HG03469 (cell line): ENCODE results near the gene CCNF.
"Not testable (repeated sequence)": the region's sequence is repeated elsewhere in the genome, so short reads cannot be mapped to it uniquely, and the experiment has no call there.

Experiments
- ATAC-seq: cut with Tn5 transposase; IDR thresholded peaks from one replicate; pipeline ENCODE4 v1.9.1; 2021; ENCODE audit warnings: mild to moderate bottlenecking, moderate library complexity, moderate number of reproducible peaks; ENCODE audit not compliant: unreplicated experiment

The CCNF gene

DNA sequence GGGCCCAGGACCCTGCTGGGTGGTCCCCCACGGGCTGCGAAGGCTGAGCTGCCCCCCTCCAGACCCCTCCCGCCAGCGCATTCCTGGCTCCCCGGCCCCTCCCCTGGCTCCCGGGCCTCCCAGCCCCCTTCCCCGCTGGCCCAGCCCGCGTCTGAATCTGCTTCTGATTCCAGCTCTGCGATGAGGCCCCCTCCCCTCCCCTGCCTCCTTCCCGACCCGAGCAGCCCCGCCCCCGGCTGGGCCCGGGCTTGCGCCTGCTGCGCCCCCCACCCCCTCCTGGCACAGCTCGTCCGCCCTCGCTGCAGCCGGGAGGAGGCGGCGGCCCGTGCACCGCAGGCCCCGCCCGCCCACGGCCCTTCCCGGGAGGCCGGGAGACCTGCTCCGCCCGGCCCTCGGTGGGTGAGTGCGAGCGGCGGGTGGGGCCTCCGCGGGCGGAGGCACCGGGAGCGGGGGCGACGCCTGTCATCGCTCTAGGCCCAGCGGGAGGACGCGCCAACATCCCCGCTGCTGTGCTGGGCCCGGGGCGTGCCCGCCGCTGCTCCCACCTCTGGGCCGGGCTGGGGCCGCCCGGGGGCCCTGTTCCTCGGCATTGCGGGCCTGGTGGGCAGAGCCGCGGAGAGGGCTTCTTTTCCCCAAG lies 41.9 kb downstream of the CCNF start, which contains the start of gene NTN3:
Gene NTN3, plus strand, starts transcription at position 282 of the 637 bp plus-strand sequence. CDS start 405 bp downstream, outside the sequence.
- no peak for ATAC-seq

GRCh38 chr16:2471653-2472487 lies 42.6 kb downstream of the CCNF start:
- ATAC-seq, result no peak

- no peak for ATAC-seq
Observed at GRCh38 chr16:2472488-2472864, 43.2 kb downstream of the CCNF start.

GRCh38 chr16:2472885-2473445 lies 43.7 kb downstream of the CCNF start:
- ATAC-seq, result no peak

GRCh38 chr16:2473446-2473926 lies 44.2 kb downstream of the CCNF start:
- no peak for ATAC-seq

GRCh38 chr16:2473999-2474876 lies 45.0 kb downstream of the CCNF start:
- ATAC-seq, result no peak

DNA sequence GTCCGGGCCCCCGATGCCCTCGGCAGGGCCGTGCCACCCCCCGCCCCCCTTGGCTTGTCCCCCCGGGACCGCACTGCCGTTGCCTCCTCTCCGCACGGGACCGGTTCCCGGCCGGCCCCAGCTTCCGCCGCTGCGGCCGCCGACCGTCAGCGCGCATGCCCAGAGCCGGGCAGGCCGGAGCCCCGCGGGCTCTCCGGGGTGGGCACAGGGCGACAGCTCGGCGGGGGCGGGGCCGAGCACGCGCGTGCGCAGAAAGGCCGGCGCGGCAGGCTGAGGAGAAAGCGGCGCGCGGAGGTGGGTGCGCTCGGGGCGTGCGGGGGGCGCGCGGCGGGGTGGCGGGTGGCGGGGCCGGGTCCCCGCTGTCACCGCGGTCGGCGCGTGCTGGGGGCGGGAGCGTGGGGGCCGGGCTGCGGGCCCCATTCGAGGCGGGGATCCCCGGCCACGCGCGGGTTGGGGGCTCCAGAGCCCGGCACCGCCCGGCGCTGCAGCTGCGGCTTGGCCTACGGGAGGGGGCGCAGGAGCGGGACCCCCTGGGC lies 45.7 kb downstream of the CCNF start, which contains the start of gene TBC1D24:
Gene TBC1D24, plus strand, starts transcription at position 251 of the 536 bp plus-strand sequence. CDS start 21,022 bp downstream, outside the sequence.
- no peak for ATAC-seq

- no peak for ATAC-seq
Observed at GRCh38 chr16:2475413-2476344, 46.4 kb downstream of the CCNF start.

GRCh38 chr16:2476345-2476720 lies 47.1 kb downstream of the CCNF start:
- ATAC-seq, result no peak

DNA sequence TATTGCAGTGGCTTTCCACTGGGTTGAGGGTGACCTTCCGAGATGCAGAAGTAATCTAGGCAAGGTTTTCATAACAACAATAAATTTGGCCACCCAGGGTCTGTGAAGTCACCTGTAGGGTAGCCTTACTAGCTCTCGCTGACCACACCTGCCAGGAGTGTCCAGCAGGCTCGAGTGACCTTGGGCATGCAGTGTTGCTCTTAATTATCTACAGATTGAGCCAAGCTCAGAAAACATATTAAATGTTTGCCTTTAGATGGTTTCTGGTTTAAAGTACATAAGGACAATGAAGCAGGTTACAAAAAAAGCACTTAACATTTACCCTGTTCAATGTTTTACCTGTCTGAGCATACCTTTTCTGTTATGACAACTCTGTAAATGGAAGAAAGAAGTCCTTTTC lies 47.5 kb downstream of the CCNF start:
- ATAC-seq, result no peak

- ATAC-seq, result no peak
Observed at GRCh38 chr16:2477327-2477726, 48.1 kb downstream of the CCNF start.

DNA sequence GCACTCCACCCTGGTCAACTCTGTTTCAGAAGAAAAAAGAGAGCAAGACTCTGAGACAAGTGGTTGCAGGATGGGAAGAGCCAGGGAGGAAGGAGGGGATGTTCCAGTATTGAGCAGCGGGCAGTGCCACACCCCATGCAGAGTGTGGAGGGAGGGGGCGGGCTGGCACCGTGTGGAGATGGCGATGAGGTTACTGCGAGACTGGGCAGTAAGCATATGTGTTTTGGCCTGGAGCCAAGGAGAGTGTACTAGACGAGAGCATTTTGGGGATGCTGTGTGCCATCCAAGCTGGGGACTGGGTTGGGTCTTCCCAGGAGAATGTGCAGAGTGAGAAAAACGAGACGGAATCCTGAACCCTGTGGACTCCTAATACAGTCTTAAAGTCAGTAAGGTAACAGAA lies 49.0 kb downstream of the CCNF start:
- no peak for ATAC-seq

GRCh38 chr16:2479996-2480395 lies 50.7 kb downstream of the CCNF start:
- ATAC-seq, result not testable (repeated sequence)

GRCh38 chr16:2480948-2481347 lies 51.7 kb downstream of the CCNF start:
- ATAC-seq, result no peak

GRCh38 chr16:2481676-2482075 lies 52.4 kb downstream of the CCNF start:
- no peak for ATAC-seq

DNA sequence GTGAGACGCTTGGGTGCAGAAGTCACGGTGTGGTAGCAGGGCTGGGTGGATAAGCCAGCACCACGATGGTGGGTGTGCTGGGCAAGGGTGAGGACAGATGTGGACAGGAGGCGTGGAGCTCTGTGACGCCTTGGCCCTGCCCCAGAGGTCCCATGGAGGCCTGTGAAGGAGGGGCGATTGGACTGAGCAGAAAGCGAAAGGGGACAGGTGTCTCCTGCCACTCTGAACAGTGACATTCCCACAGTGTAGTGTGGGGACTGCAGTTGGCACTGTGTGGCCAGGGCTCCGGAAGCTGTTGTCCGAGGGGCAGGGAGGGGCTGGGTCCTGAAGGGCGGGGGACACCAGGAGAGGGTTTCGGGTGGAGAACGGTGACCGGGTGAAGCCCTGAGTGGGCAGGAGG lies 53.0 kb downstream of the CCNF start:
- no peak for ATAC-seq

DNA sequence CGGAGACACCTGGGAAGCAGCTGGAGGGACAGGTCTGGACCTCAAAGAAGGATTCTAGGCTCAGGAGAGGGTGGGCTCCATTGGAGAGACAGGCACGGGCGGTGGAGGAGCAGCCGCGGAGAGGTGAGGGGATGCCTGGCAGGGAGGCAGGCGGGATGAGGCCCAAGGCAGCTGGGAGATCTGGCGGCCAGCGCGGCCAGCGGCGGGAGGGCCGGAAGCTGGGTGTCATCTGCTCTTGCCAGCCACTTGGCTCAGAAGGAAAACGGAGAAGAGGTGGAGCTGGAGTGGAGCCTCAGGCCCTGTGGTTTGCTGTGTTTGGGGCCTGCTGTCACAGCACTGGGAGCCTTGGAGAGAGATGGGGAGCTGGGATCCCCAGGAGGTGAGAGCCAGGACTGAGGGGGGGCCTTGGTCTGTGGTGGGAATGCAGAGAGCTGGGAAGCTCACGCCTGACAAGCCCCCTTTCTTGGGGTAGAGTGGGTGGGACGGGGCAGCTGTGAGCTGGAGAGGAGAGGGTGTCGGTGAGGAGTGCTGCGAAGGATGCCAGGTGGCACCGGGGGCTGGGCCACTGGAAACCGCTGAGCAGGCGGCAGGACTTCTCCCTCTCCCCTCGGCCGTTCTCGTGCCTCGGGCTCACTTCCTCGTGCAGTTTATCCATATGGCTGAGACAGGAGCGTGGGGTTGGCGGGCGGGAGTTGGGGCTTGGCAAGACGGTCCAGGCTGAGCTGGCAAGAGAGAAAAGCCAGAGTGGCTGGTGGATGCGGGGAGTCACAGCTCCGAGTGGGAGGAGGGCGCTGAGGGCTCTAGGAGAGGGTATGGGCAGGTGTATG lies 53.7 kb downstream of the CCNF start:
- no peak for ATAC-seq
